Ascending aorta (tissue), 2 donors: ENCODE measurements around the gene SLC29A3. TPM values are rescaled to one million over a fixed set of nuclear protein-coding genes. Genes with fewer than 3 reads are reported as not detected.

Experiments used
- DNase-seq, 2 donors: peaks; one replicate each; pipeline ENCODE4 v3.0.0-alpha.2; 2019; ENCODE audit warnings: low spot score in 2 of 2
- H3K27ac ChIP-seq, 2 donors: fragments of 200-600 bp; sonication (generic); one replicate each; pipeline ENCODE4 v1.5.1; 2016 to 2017; ENCODE audit warnings: mild to moderate bottlenecking in 1 of 2
- H3K27me3 ChIP-seq: fragments of 200-600 bp; sonication (generic); one replicate; pipeline ENCODE4 v1.5.1; 2017
- H3K36me3 ChIP-seq, 2 donors: fragments of 200-600 bp; sonication (generic); one replicate each; pipeline ENCODE4 v1.5.1; 2016
- H3K4me1 ChIP-seq, 2 donors: fragments of 200-600 bp; sonication (generic); one replicate each; pipeline ENCODE4 v1.5.1; 2016 to 2017; ENCODE audit warnings: mild to moderate bottlenecking in 1 of 2
- H3K4me3 ChIP-seq, 2 donors: fragments of 200-600 bp; sonication (generic); one replicate each; pipeline ENCODE4 v1.5.1; 2016 to 2017; ENCODE audit warnings: mild to moderate bottlenecking in 1 of 2
- H3K9me3 ChIP-seq, 2 donors: fragments of 200-600 bp; sonication (generic); one replicate each; pipeline ENCODE4 v1.5.1; 2016
- intact Hi-C: fragments of 100-400 bp; cut with DNase I; formaldehyde crosslinking; loops from one replicate; pipeline ENCODE4 v1.15.1; 2023
- total RNA-seq: library from RNA; depleted of rRNA; stranded (reverse); fragments of >200 nt; gene quantifications from one replicate; pipeline ENCODE4 v1.1.0, GENCODE V29; 2016
- TF ChIP-seq, protein P1 (sequence below), 3 experiments: fragments of 200-600 bp in 2 of 3; fragments of 450-650 bp in 1 of 3; sonication (generic) in 2 of 3; IDR thresholded peaks; one replicate each; pipeline ENCODE4 v1.5.1; 2016 to 2019; ENCODE audit warnings: antibody characterized with exemption in 3 of 3, mild to moderate bottlenecking in 1 of 3, moderate library complexity in 1 of 3

Gene SLC29A3
- total RNA-seq, 1 donor from 2014 or later: 0.64 TPM

DNA sequence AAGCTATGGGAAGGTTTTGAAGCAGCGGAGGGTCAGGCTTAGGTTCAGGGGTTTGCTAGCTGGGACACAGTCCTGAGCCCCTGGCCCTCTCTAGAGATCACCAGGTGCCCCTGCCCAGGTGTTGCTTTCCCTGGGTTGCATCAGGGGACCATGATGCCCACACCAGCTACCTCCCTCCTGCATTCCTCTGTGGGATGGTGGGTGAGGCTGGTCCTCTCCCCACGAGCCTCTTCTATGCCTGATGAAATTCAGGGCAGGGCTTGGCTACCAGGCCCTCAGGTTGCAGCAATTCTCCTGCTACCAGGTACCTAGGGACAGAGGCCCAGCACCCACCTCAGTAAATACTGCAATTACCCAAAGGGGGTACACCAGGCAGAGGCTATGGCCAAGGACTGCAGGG, 10.8 kb upstream of the SLC29A3 start:
- Histone ChIP-seq H3K4me3 (no peak overlapping the region), H3K36me3 (no peaks in the 10 kb centered on the region), H3K4me1 (no peaks in the 10 kb centered on the region), H3K27ac (no peak overlapping the region), H3K27me3 (no peaks in the 10 kb centered on the region), H3K9me3 (no peaks in the 10 kb centered on the region)
- no peak for DNase-seq
- intact Hi-C loops: no loop called here
- TF ChIP-seq, protein P1, sequence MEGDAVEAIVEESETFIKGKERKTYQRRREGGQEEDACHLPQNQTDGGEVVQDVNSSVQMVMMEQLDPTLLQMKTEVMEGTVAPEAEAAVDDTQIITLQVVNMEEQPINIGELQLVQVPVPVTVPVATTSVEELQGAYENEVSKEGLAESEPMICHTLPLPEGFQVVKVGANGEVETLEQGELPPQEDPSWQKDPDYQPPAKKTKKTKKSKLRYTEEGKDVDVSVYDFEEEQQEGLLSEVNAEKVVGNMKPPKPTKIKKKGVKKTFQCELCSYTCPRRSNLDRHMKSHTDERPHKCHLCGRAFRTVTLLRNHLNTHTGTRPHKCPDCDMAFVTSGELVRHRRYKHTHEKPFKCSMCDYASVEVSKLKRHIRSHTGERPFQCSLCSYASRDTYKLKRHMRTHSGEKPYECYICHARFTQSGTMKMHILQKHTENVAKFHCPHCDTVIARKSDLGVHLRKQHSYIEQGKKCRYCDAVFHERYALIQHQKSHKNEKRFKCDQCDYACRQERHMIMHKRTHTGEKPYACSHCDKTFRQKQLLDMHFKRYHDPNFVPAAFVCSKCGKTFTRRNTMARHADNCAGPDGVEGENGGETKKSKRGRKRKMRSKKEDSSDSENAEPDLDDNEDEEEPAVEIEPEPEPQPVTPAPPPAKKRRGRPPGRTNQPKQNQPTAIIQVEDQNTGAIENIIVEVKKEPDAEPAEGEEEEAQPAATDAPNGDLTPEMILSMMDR (IDR thresholded peaks at IDR 0.05): no peak

GRCh38 chr10:71308985-71309384, 10.1 kb upstream of the SLC29A3 start:
- H3K4me3 ChIP-seq: no peak overlapping the region
- H3K4me1 ChIP-seq: no peaks in the 10 kb centered on the region
- H3K36me3 ChIP-seq: no peaks in the 10 kb centered on the region
- H3K27me3 ChIP-seq: no peaks in the 10 kb centered on the region
- no peak for DNase-seq
- TF ChIP-seq, protein P1 (IDR thresholded peaks at IDR 0.05): no peak
- H3K27ac ChIP-seq: no peak overlapping the region
- no peaks in the 10 kb centered on the region for H3K9me3 ChIP-seq
- intact Hi-C loops: no loop called here

DNA sequence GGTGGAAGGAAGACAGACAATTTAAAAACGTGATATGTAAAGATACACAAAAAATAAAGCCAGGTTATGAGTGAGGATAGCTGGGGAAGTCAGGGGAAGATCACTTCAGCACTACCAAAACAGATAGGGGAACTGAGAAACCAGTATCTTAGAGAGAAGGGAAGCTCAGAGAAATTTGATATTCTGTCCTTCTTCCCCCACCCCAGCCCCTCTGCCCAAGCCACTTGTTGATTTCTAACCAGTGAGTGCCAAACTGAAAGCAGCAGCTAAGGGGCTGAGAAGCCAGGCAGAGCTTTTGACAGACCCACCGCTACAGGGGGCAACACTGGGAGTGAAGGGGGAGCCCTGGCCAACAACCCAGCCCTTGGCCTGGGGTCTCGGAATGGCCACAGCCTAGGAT, 9.1 kb upstream of the SLC29A3 start:
- Histone ChIP-seq H3K4me1 (peaks cover 0 to 2% of the 10 kb centered on the region in 2 donors), H3K36me3 (no peaks in the 10 kb centered on the region), H3K9me3 (no peaks in the 10 kb centered on the region), H3K27me3 (no peaks in the 10 kb centered on the region), H3K27ac (no peak overlapping the region), H3K4me3 (no peak overlapping the region)
- TF ChIP-seq, protein P1 (IDR thresholded peaks at IDR 0.05): no peak
- intact Hi-C loops: loop anchor here (10.0 kb wide), 1 partner anchor 735 kb away; no protein-coding TSS in a partner anchor
- DNase-seq: no peak

DNA sequence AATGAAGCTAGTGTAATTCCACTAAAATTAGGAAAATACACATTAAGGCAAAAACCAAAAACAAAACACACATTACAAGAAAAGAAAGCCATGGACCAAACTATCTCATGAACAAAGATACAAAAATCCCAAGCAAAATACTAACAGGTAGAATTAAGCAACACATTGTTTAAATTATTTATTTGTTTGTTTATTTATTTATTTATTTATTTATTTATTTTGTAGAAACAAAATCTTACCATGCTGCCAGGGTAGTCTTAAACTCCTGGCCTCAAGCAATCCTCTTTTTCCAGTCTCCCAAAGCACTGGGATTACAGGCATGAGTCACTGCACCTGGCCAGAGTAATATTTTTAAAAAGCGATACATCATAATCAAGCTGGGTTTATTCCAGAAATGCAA, 6.8 kb upstream of the SLC29A3 start:
- no peaks in the 10 kb centered on the region for H3K27me3 ChIP-seq
- intact Hi-C loops: loop anchor here (10.0 kb wide), 1 partner anchor 733 kb away; no protein-coding TSS in a partner anchor
- peaks cover 0 to 2% of the 10 kb centered on the region in 2 donors for H3K4me1 ChIP-seq
- no peak for DNase-seq
- H3K36me3 ChIP-seq: no peaks in the 10 kb centered on the region
- H3K4me3 ChIP-seq: no peak overlapping the region
- TF ChIP-seq, protein P1 (IDR thresholded peaks at IDR 0.05): no peak
- H3K9me3 ChIP-seq: no peaks in the 10 kb centered on the region
- H3K27ac ChIP-seq: no peak overlapping the region

GRCh38 chr10:71312811-71313789, 6.0 kb upstream of the SLC29A3 start:
- Histone ChIP-seq H3K9me3 (no peaks in the 10 kb centered on the region), H3K36me3 (no peaks in the 10 kb centered on the region), H3K4me3 (no peak overlapping the region), H3K4me1 (peaks cover 0 to 2% of the 10 kb centered on the region in 2 donors), H3K27ac (no peak overlapping the region), H3K27me3 (no peaks in the 10 kb centered on the region)
- TF ChIP-seq, protein P1 (IDR thresholded peaks at IDR 0.05): no peak
- intact Hi-C loops: loop anchor here (10.0 kb wide), 1 partner anchor 732 kb away; no protein-coding TSS in a partner anchor
- DNase-seq: no peak
